Dermis microvascular lymphatic vessel endothelial cell (primary cell): ENCODE measurements around the gene SKP1. TPM values are rescaled to one million over a fixed set of nuclear protein-coding genes. Genes with fewer than 3 reads are reported as not detected.
"Not testable (repeated sequence)": the region's sequence is repeated elsewhere in the genome, so short reads cannot be mapped to it uniquely, and the experiment has no call there.

Source experiments
- DNase-seq, 2 donors: peaks; one replicate each; pipeline versions ENCODE4 v3.0.0 to v3.0.0-alpha.2; 2010; ENCODE audit warnings: low read depth in 2 of 2
- total RNA-seq: library from RNA; depleted of rRNA; stranded (reverse); fragments of >200 nt; gene quantifications from 2 replicates; pipeline ENCODE4 v1.2.1, GENCODE V29; 2014

The SKP1 gene
- 134 and 173 TPM in 2 replicates for total RNA-seq

GRCh38 chr5:134176511-134177368 is at the start of gene SKP1:
Gene SKP1 (minus strand): TSS chr5:134176950. CDS start chr5:134174022, 2,928 bp downstream.
- peak; percentile 56 to 83 for DNase-seq

DNA sequence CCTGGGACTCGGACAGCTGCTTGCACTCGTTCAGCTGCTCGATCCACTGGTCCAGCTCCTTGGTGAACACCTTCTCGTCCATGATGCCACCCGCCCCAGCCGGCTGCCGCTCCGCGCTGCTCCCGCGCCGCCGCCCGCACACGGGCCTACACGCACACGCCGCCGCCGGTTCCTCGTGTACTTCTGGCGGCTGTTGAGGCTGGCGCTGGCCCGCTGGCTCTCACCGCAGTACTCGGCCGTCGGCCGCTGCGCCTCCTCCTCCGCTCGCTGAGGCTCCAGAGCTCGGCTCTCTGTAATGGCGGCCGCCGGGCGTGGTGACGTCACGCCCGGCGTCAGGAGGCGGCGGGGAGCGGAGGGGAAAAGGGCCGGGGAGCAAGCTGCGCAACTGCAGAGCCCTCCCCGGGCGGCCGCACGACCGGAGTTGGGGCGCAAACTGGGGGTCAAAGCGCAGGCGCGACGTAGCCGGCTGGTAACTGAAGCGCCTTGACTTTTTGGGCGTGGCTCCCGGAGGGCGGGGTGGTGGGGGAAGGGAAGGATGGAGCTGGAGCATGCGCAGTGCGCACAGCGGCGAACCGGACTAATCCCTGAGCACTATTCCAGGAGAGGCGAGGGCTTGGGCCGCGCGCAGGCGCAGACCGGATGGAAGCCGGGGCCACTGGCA is 49.2 kb upstream of the SKP1 start, which contains the start of gene PPP2CA:
PPP2CA (minus strand) TSS at position 294 of the 661 bp plus-strand sequence; CDS start at position 82, 212 bp downstream.
- peak; percentile 96 to 98 for DNase-seq

- DNase-seq: peak in 1 of 2 donors; percentile 82
Observed at GRCh38 chr5:134224888-134225779, 48.4 kb upstream of the SKP1 start.

DNA sequence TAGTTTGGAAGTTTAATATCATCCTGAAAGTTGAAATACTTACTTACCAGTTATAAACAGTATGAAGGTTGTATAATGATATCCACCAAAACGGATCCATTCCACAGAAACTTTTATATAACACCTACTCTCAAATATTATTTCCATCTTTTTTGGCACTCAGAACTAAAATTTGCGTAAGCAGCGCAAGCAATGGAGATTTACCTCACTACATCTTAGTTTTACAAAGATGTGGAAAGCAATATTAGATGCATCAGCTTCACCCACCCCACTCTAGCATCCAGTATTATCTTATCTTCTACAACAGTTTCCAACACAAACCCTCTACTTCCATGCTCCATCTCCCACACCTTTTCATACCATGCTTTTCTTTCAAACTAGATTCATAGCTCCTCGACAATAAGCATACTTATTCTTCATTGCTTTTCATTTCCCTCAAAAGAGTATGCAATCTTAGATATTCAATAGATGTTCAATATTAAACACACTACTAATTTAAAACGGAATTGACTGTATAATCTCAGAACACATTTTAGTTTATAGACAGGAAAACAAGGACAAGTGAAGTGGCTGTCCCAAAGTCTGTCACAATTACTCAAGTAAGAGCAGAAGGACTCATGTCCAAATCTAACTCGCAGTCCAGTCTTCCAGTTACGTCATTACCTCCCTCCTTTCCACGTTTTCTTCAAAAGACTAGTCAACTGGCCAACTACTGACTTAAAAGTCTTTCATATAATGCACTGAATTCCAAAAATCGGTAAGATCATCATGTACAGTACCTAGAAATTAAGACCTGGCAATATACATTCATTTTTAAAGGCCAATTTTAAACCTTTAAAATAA is 46.9 kb upstream of the SKP1 start:
- peak in 1 of 2 donors; percentile 17 for DNase-seq

- not testable (repeated sequence) for DNase-seq
Observed at GRCh38 chr5:134221690-134222089, 44.9 kb upstream of the SKP1 start.

- DNase-seq: no peak
Observed at GRCh38 chr5:134215757-134216156, 39.0 kb upstream of the SKP1 start.

DNA sequence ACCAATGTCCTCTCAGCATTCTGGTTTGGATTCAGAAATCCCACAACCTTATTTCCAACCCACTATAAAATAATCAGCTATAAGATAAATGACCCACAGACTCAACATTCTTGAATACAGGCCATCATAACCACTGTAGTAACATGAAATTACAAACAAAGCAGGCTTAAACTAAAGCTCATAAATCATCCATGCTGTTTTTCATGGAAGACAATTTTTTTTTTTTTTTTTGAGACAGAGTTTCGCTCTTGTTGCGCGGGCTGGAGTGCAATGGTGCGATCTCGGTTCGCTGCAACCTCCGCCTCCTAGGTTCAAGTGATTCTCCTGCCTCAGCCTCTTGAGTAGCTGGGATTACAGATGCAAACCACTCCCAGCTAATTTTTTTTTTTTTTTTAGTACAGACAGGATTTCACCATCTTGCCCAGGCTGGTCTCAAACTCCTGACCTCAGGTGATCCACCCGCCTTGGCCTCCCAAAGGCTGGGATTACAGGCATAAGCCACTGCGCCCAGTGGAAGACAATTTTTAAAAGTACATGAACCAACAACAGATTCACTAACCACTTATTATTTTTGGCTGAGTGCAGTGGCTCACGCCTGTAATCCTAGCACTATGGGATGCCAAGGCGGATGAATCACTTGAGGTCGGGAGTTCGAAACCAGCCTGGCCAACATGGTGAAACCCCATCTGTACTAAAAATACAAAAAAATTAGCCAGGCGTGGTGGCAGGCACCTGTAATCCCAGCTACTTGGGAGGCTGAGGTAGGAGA is 34.7 kb upstream of the SKP1 start:
- DNase-seq: peak in 1 of 2 donors; percentile 10

DNA sequence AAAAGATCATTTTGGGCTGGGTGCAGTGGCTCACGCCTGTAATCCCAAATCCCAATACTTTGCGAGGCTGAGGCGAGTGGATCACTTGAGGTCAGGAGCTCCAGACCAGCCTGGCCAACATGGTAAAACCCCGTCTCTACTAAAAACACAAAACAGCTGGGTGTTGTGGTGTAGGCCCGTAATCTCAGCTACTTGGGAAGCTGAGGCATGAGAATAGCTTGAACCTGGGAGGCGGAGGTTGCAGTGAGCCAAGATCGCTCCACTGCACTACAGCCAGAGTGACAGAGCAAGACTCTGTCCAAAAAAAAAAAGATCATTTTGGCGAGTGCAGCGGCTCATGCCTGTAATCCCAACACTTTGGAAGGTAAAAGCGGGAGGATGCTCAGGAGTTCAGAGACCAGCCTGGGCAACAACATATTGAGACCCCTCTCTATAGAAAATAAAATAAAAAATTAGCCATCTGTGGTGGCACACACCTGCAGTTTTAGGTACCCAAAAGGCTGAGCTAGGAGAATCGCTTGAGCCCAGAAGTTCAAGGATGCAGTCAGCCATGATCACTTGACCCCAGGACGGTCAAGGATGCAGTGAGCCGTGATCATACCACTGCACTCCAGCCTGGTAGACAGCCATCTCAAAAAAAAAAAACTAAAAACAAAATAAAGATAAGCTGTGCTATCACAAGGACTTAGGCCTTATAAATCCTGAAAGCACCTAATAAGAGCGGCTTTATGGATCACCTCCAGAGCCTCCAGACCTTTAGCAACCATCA is 32.9 kb upstream of the SKP1 start:
- DNase-seq: no peak

DNA sequence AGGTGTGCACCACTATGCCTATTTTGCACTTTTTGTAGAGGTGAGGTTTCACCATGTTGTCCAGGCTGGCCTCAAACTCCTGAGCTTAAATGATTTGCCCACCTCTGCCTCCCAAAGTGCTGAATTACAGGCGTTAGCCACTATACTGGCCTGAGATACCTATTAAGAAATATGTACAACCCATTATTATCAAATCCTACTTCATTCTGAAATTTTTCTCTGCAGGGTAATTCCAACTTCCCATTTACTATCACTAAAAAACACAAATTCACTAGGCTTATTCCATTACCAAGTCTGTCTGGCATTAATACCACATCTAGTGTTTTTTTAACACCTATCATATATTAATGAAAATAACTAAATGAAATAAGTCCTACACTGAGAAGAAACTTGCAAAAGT is 30.9 kb upstream of the SKP1 start:
- DNase-seq: no peak

- DNase-seq: no peak
Observed at GRCh38 chr5:134206627-134207160, 29.9 kb upstream of the SKP1 start.

DNA sequence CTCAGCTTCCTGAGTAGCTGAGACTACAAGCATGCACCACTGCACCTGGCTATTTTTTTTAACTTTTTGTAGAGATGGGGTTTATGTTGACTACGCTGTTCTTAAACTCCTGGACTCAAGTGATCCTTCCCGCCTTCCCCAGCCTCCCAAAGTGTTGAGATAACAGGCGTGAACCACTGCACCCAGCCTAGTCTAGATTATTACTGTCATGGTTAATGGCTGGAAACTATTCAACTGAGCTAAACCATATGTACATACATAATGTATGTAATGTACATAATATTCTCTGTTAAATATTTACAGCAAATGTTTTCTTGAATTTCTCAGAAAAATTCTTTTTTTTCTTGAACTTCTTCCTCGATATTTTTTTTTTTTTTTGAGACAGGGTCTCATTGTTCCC is 27.8 kb upstream of the SKP1 start:
- DNase-seq: no peak

DNA sequence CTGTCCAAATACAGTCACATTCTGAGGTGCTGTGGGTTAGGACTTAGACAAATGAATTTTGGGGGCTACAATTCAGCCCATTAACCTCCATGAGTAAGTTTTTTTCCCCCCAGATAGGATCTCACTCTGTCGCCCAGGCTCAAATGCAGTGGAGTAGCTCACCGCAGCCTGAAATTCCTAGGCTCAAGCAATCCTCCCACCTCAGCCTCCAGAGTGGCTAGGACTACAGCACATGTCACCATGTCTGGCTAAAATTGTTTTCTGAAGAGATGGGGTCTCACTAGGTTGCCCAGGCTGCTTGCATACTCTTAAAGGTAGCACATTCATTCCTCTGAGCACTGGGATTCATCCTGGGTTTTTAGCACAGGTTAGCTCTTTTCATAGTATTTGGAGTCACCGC is 26.9 kb upstream of the SKP1 start:
- DNase-seq: no peak

- no peak for DNase-seq
Observed at GRCh38 chr5:134195666-134196065, 18.9 kb upstream of the SKP1 start.

- DNase-seq: no peak
Observed at GRCh38 chr5:134189031-134189430, 12.3 kb upstream of the SKP1 start.

DNA sequence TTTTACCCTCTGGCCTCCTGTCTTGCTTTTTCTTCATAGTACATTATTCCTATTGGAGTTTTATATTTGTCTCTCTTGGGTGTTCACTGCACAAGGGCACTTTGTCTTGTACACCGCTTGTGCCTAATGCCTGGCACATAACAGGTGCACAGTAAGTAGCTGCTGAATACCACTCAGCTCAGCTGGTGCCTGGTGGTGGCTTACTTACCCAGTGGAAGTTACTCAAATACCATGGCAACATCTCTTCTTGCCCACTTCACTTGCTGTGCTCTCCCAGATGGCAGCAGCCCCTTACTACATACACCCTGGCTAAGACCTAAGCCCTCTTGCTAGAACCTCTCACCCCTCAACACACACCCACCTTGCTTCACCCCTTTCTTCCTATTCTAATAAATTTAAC is 11.3 kb upstream of the SKP1 start:
- DNase-seq: no peak

DNA sequence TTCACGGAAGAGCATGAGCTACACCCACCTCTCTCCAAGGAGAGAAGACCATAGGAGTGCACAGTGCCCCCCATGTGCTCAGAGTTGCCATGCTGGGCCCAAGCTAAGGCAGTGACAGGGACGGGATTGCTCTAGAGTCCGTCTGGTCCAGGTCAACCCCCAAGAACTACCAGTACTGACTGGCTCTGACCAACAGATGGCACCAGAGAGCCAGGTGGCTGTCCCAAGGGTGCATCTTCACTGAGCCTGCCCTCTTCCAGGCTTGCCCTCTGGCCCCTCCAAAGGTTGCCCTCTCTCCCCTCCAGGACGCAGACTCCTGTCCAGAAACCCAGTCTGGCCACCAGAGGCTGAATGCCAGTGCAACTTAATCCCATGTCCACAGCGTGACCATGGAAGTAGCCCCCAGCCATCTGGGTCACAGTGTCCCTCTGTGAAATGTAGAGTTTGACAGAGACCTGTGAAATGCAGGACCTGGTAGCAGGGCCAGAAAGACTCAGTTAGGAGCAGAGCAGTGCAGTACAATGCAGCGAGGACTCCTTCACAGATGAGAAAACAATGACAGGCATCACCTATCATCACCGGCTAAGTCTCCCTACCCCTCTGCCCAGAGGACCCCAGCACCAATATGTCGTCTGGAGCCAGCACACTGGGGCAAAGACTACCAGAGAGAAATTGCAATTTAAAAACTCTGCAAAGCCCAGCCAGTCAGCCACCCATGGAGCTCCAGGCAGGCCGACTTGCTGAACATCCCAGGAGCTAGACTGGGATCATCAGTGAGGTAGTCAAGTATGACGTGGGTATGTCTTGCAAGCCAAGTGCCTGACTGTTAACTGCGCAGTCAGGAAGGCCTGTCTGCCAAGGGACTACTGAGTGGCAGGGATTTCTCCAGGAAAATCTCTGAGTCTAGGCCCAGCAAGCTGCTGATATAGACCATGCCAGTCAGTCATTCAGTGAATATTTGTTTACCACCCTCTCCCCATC is 7.7 kb upstream of the SKP1 start:
- peak; percentile 40 to 67 for DNase-seq

DNA sequence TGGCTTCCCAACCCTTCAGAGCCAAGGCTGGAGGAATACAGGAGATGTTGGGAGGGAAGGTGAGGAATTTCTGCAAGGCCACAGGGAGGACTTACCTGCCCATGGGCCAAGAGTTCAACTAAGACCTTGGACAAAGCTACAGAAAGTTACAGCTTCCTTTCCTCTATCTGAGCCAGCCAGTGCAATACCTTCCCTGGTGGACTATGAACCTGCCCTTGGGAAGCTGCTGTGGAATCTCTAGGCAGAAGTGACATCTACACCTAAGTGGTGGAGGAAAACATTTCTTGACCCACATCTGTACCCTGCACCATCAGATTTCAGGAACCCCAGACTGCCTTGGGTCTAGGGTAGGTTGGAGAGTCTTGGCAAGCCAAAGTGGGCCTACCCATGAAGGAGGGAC is 6.7 kb upstream of the SKP1 start:
- no peak for DNase-seq

DNA sequence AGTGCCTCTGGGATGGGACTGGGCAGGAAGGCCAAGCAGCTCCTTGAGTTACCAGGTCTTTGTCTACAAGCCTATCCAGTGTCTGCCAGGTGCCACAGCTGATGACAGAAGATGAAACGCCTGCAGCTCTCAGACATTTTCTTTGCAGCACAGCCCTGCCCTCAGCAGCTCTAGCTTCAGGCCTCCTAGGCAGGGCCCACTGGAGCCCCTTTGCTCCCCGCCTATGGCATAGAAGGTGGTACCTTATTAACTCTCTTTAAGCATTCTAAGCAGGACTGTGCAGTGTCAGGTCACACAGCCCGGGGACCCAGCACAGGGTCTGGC is 1.3 kb upstream of the SKP1 start:
- no peak for DNase-seq
